GM21529 (cell line): ENCODE data around the gene SCARB1.

Experiments used
- ATAC-seq: cut with Tn5 transposase; IDR thresholded peaks from one replicate; pipeline ENCODE4 v1.9.1; 2021; ENCODE audit not compliant: unreplicated experiment

SCARB1 gene

GRCh38 chr12:124778411-124778810 is 85.3 kb downstream of the SCARB1 start:
- ATAC-seq, result no peak

GRCh38 chr12:124777399-124778372 is 86.0 kb downstream of the SCARB1 start:
- ATAC-seq, result no peak

- ATAC-seq, result no peak
Measured at GRCh38 chr12:124776125-124776513, 87.5 kb downstream of the SCARB1 start.

- peak; percentile 86 for ATAC-seq
Measured at GRCh38 chr12:124774462-124775167, 89.0 kb downstream of the SCARB1 start.

GRCh38 chr12:124774054-124774461 is 89.6 kb downstream of the SCARB1 start:
- peak; percentile 31 for ATAC-seq

GRCh38 chr12:124772289-124773170 is 91.1 kb downstream of the SCARB1 start:
- no peak for ATAC-seq

GRCh38 chr12:124771462-124772288 is 92.0 kb downstream of the SCARB1 start:
- ATAC-seq, result no peak

- ATAC-seq, result no peak
Measured at GRCh38 chr12:124770728-124771127, 92.9 kb downstream of the SCARB1 start.

- no peak for ATAC-seq
Measured at GRCh38 chr12:124769881-124770512, 93.7 kb downstream of the SCARB1 start.

- ATAC-seq, result no peak
Measured at GRCh38 chr12:124769163-124769530, 94.5 kb downstream of the SCARB1 start.

GRCh38 chr12:124768452-124769162 is 95.1 kb downstream of the SCARB1 start:
- ATAC-seq, result no peak

GRCh38 chr12:124767066-124767821 is 96.4 kb downstream of the SCARB1 start:
- ATAC-seq, result peak; percentile 68

GRCh38 chr12:124766727-124767065 is 97.0 kb downstream of the SCARB1 start:
- no peak for ATAC-seq

- no peak for ATAC-seq
Measured at GRCh38 chr12:124765581-124766489, 97.8 kb downstream of the SCARB1 start.

- ATAC-seq, result no peak
Measured at GRCh38 chr12:124764870-124765580, 98.6 kb downstream of the SCARB1 start.

GRCh38 chr12:124764451-124764850 is 99.2 kb downstream of the SCARB1 start:
- no peak for ATAC-seq

- no peak for ATAC-seq
Measured at GRCh38 chr12:124763594-124763979, 100.1 kb downstream of the SCARB1 start.
